GM19099 (cell line): ENCODE data around the gene LRRC74A.

Source experiments
- POLR2A ChIP-seq: IDR thresholded peaks from 3 replicates; pipeline ENCODE4 v1.6.1; 2011; ENCODE audit warnings: low read depth; ENCODE audit not compliant: insufficient read length; ENCODE audit errors: extremely low read depth

The LRRC74A gene

GRCh38 chr14:76786601-76787000 lies 39.6 kb upstream of the LRRC74A start:
- no peak for TF ChIP-seq POLR2A

GRCh38 chr14:76792422-76792821 lies 33.8 kb upstream of the LRRC74A start:
- no peak for TF ChIP-seq POLR2A

- TF ChIP-seq POLR2A: no peak
These were observed 32.9 kb upstream of the LRRC74A start for GRCh38 chr14:76793324-76793723.

GRCh38 chr14:76793956-76794355 lies 32.3 kb upstream of the LRRC74A start:
- TF ChIP-seq POLR2A: no peak

- no peak for TF ChIP-seq POLR2A
These were observed 19.8 kb upstream of the LRRC74A start for GRCh38 chr14:76806446-76806845.

GRCh38 chr14:76808011-76808410 lies 18.2 kb upstream of the LRRC74A start:
- TF ChIP-seq POLR2A: no peak

DNA sequence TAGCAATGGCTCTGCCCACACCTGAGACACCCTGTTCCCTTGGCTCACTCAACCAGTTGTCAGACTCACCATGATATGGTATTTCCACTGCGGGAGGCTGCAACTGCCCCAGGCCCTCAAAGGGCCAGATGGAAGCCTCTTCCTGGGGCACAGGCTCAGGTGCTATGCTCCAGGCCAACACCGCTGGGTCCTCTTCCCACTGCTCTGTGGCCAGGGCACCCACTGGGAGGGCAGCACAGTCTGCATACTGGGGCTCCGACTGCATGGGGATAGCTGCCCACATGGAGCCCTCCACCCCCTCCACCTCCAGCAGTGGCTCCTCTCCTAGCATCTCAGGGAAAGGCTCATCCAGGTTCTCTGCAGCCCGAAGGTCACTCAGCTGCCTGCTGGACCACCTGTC lies 17.2 kb upstream of the LRRC74A start:
- no peak for TF ChIP-seq POLR2A

GRCh38 chr14:76810525-76810924 lies 15.7 kb upstream of the LRRC74A start:
- no peak for TF ChIP-seq POLR2A

- TF ChIP-seq POLR2A: no peak
These were observed 15.2 kb upstream of the LRRC74A start for GRCh38 chr14:76810953-76811400.

DNA sequence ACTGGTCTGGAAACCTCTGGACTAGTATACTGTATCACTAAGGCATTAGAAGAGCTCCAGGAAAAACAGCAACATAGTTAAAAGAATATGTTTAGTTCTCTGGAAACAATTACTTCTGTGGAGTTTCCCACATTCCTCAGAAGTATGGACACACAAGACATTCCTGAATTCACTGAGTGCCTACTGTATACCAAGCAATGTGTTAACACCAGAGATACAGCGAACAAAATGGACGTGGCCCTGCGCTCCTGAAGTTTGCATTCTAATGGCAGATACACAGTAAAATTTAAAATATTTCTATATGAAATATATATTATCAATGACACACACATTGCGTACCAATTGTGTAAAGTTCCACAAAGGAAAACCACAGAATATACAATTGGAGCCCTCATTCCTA lies 14.6 kb upstream of the LRRC74A start:
- no peak for TF ChIP-seq POLR2A

DNA sequence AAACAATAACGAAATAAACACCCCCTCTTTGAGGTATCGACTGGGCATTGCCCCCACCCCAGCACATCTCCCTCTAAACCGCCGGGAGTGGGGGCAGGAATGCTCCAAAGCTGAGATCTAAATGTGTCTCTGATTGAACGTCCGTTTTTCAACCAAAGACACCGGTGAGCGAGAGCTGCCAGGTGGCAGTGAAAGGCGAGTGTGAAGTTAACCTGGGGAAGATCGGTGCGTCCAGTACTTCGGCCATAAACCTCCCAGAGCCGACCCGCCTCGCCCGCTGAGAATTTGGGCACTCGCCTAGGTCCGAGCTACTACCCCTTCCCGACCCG lies 14.2 kb upstream of the LRRC74A start:
- TF ChIP-seq POLR2A: no peak

DNA sequence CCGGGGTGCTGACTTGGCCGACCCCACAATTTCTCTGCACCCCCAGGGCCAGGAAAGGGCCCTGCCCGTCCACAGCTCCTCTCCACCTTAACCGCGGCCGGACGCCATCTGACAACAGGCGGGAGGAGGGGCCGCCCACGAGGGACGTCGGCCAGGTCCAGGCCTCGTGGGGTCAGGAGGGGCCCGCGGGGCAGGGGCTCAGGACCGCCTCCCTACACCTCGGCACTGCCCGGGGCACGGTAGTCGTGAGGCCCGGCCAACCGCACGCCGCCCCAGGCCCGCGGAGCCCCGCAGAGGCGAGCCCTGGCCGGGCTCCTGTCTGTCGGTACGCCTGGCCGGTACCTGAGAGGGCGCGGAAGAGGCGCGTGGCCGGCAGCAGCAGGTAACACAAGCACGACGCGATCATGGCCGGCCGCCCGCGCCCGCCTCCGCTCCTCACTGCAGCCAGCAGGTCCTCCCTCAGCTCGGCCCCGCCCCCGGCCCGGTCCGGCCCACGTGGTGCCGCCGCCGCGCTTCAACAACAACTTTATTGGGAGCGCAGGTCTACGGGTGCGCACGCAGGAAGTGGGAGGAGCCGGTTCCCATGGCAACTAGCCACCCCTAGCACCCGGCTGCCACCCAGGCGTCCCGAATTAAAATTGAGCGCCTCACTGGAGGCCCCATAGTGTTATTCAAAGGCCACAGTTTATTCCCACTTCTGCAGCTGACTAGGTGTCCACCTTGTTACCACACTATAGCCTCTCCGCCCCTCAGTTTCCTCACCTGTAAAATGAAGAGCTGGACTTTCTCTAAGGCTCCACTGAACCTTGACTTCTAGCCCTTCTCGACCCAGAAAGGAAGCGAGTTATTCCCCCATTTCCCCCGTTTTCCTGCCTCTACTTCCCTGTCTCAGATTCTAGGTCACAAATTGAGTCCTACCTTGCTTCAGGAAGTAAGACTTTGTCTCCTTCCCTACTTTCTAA lies 13.5 kb upstream of the LRRC74A start, which contains the start of gene ANGEL1:
Gene ANGEL1 (minus strand): TSS at position 461 of the 962 bp plus-strand sequence. CDS start 55 bp downstream, at position 406.
- TF ChIP-seq POLR2A: peak; percentile 84

GRCh38 chr14:76814726-76815645 lies 11.2 kb upstream of the LRRC74A start:
- TF ChIP-seq POLR2A: no peak

DNA sequence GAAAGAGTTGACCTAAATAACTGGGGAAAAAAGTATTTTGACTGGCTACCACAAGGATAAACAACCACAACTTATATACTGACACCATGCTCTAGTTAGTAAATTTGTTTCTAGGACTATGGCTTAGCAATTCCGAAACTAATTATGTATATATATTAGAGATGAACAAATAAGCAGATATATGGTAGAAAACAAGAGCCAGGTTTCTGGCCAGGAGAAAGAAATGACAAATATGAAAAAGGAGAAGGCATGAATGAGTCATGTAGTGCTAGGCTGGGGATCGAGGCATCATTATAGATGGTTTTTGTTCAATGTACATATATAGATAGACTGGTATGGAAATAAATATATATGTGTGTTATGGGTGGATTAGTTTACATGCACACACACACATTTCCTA lies 5.5 kb upstream of the LRRC74A start:
- TF ChIP-seq POLR2A: no peak

GRCh38 chr14:76827696-76828296 lies 1.6 kb downstream of the LRRC74A start:
- no peak for TF ChIP-seq POLR2A

GRCh38 chr14:76828339-76829012 lies 2.3 kb downstream of the LRRC74A start:
- TF ChIP-seq POLR2A: no peak
